ENCODE results near the gene FASTKD1.
"Not testable (repeated sequence)": the region's sequence is repeated elsewhere in the genome, so short reads cannot be mapped to it uniquely, and the experiment has no call there.

The FASTKD1 gene, protein sequence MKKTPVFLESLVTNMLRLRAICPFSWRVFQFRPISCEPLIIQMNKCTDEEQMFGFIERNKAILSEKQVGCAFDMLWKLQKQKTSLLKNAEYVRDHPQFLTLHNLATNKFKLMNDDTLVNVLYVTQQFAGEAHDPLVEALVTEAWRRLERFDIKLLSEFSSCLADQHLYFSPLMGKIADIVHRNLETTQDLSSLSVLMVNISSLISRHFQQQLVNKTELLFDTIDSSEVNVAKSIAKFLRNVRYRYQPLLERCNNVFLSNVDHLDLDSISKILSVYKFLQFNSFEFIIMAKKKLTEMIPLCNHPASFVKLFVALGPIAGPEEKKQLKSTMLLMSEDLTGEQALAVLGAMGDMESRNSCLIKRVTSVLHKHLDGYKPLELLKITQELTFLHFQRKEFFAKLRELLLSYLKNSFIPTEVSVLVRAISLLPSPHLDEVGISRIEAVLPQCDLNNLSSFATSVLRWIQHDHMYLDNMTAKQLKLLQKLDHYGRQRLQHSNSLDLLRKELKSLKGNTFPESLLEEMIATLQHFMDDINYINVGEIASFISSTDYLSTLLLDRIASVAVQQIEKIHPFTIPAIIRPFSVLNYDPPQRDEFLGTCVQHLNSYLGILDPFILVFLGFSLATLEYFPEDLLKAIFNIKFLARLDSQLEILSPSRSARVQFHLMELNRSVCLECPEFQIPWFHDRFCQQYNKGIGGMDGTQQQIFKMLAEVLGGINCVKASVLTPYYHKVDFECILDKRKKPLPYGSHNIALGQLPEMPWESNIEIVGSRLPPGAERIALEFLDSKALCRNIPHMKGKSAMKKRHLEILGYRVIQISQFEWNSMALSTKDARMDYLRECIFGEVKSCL

DNA sequence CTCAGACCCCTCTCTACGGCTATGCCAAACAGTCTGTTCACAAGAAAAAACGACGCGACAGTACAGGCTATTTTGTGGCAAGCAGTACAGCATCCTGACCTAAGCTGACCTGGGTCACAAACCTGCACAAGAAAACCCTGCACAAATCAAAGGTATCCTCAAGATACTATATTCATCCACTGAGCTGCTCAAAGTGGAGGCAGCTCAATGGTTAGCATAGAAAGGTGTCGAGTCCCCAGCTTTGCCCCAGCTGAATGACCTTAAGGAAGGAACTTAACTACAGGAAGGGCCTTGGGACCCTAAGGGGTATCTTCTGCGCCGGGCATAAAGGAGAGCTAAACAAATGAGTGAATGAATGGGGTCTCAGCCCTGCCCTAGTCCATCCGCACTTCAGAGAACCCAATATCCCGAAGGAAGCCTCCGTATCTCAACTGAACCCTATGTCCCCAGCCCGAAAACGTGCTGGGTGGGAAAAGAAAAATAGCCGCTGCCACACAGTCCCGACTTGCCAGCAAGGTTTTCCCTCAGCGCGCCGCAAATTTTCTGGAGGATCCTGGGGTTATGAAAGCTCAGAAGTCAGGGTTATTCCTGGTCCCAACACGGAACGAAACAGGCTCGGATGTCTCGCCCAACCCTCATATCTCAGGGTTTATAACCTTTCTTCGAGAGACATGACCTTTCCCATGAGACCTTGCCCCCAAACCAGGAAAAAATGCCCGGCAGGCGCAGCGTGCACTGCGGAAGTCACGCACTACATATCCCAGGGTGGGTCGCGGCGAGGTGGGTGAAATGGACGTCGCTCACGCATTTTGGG is at the start of gene FASTKD1:
FASTKD1 (minus strand) TSS at position 706 of the 814 bp plus-strand sequence. CDS start 1,836 bp downstream, outside the sequence.
- DNase-seq: peak; percentile 82 to 88

GRCh38 chr2:169623235-169623634 is 49.6 kb upstream of the FASTKD1 start:
- DNase-seq: no peak

DNA sequence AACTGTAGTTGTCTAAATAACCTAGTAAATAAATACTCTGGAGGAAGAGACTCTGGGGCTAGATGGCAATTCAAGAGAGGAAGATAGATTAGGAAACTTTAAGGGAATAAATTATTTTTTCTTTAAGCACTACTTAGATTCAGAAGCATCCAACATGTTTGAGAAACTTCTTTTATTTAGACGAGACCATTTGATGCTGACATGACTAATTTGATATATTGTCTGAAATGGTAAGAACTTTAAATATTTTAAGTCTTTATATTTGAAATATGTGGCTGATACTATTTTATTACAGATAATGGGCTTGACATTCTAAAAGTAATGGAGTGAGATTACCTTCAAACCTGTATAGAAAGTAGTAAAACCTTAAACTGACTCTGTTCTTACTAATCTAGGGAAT is 46.8 kb upstream of the FASTKD1 start:
- no peak for DNase-seq

- DNase-seq: no peak
Observed at GRCh38 chr2:169619946-169620345, 46.3 kb upstream of the FASTKD1 start.

GRCh38 chr2:169615982-169616381 is 42.3 kb upstream of the FASTKD1 start:
- DNase-seq: not testable (repeated sequence)

GRCh38 chr2:169613876-169614275 is 40.2 kb upstream of the FASTKD1 start:
- DNase-seq: no peak

DNA sequence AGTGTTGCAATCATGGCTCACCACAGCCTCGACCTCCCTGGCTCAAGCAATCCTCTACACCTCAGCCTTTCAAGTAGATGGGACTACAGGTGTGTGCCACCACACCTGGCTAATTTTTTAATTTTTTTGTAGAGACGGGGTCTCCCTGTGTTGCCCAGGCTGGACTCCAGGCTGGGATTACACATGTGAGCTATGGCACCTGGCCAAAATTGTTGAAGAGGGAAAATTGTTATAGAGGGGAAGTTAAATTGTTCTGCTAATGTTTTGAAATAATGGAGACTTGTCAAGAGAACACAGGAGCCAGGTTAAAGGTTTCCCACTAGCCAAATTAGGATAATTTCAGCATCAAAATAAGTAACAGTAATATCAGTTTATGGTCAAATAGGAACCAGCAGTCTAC is 35.6 kb upstream of the FASTKD1 start:
- DNase-seq: no peak

DNA sequence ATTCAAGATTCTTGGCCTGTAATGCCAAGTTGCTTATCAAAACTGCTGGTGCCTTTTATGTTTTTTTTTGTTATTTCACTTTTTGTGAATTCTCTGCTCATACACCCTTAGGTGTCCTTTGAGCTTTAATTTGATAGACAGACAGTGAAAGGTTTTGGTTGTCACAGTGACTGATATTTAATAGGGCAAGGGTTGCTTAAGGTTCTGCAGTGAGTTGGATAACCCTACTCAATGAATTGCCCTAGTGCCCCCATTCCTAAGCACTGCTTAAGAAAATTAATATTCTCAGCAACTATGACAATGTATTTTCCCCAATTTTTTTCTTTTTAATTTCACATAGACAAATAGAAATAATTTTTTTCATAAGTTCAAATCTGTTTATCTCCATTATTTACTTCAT is 25.9 kb upstream of the FASTKD1 start:
- DNase-seq: no peak

DNA sequence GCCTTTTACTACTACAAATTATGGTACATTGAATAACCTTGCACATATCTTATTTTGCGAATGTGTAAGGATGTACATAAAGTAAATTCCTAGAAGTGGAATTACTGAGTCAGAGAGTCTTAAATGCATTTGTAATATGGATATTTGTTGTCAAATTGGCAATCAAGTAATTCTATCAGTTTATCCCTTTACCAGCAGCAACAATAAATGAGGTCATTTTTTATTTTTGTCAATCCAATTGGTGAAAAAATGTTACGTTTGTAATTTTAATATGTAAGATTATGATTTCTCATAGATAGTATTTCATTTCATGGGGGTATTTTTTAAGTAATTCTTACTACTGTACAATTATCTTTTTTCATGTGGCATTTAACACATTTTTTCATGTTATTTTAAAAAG is 25.3 kb upstream of the FASTKD1 start:
- DNase-seq: no peak

DNA sequence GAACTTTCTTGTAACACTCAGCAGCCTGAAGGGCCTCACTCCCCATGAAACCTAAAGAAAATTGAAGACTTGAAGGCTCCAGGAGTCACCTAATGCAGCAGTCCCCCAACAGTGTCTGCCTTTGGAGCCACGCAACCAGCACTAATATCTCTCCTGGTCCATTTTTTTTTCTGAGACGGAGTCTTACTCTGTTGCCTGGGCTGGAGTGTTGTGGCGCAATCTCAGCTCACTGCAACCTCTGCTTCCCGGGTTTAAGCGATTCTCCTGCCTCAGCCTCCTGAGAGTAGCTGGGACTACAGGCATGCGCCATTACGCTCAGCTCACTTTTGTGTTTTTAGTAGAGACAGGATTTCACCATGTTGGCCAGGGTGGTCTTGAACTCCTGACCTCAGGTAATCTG is 22.9 kb upstream of the FASTKD1 start:
- not testable (repeated sequence) for DNase-seq

DNA sequence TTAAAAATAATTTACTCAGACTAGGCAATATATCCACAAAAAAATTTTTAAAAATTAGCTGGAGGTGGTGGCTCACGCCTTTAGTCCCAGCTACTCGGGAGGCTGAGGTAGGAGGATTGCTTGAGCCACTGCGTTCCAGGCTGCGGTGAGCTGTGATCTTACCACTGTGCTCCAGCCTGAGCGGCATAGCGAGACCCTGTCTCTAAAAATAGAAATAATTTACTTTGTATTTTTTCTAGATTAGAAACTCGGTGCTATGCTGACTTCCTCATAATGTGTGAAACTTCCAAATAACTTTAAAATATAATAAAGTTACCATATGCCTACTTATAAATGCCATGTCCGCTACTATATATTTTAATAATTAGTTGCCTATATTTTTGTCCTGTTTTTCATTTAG is 17.1 kb upstream of the FASTKD1 start:
- DNase-seq: no peak

GRCh38 chr2:169585673-169586072 is 12.0 kb upstream of the FASTKD1 start:
- DNase-seq: no peak

- peak; percentile 79 to 86 for DNase-seq
Observed at GRCh38 chr2:169584005-169584877, 10.6 kb upstream of the FASTKD1 start, which contains the start of gene PPIG. Gene PPIG (plus strand): TSS chr2:169584351. CDS start chr2:169604042, 19,691 bp downstream.

DNA sequence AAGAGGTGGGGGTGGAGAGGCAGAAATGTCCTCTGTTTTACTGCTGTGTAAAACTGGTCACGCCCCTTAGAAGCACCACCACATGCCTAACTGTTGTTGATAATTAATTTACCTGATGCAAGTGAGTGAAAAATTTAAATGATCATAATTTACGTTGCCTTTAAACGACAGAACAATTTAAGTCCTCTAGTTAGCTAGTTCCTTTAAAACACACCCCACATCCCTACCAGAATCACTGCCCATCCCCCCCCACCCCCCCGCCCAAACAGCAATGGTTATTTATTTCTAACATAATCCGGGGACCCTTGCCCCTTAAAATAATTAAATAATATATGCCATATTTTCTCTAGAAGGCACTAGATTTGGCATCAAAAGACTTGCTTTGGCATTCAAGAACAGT is 9.9 kb upstream of the FASTKD1 start:
- DNase-seq: no peak

GRCh38 chr2:169582552-169583266 is 9.0 kb upstream of the FASTKD1 start:
- DNase-seq: not testable (repeated sequence)

- DNase-seq: no peak
Observed at GRCh38 chr2:169579044-169579443, 5.4 kb upstream of the FASTKD1 start.

GRCh38 chr2:169575264-169575663 is 1.6 kb upstream of the FASTKD1 start:
- not testable (repeated sequence) for DNase-seq

DNA sequence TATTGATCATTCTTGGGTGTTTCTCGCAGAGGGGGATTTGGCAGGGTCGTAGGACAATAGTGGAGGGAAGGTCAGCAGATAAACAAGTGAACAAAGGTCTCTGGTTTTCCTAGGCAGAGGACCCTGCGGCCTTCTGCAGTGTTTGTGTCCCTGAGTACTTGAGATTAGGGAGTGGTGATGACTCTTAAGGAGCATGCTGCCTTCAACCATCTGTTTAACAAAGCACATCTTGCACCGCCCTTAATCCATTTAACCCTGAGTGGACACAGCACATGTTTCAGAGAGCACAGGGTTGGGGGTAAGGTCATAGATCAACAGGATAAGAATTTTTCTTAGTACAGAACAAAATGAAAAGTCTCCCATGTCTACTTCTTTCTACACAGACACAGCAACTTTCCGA is 874 bp upstream of the FASTKD1 start:
- not testable (repeated sequence) for DNase-seq

DNA sequence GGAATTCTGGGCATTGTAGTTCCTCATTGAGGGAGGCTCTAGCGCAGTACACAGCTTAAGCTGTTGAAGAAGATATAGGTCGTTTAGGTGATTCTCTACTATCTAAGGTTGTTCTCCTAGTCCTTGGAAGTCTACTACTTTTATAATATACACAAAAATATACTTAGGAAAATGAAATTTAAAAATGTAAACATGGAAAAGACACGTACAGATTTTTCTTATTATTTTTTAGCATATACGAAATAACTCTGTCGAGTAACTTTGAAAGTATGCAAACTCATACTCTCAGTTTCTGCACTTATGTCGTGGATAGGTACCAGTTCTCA is 272 bp upstream of the FASTKD1 start:
- DNase-seq: no peak

GRCh38 chr2:169572821-169573159 is 875 bp downstream of the FASTKD1 start:
- DNase-seq: no peak

GRCh38 chr2:169572189-169572588 is 1.5 kb downstream of the FASTKD1 start:
- no peak for DNase-seq

Measured in stimulated activated CD4-positive, alpha-beta T cell treated with anti-CD3 and anti-CD28 coated beads, Interleukin-4, amount 100 ng/mL, for 4 hours (primary cell).